SK-N-SH treated with all-trans-retinoic acid at 6 μM for 48 hours (cell line): ENCODE data around the gene CUL1.

ENCODE experiments used
- ARNTL ChIP-seq: fragments of 450-650 bp; formaldehyde crosslinking; IDR thresholded peaks from 2 replicates; pipeline ENCODE4 v1.5.0; 2020; ENCODE audit warnings: low read depth, mild to moderate bottlenecking, moderate library complexity, borderline replicate concordance
- CSDC2 ChIP-seq: fragments of 250-450 bp; sonication (Bioruptor Pico); IDR thresholded peaks from 2 replicates; pipeline ENCODE4 v1.5.0; 2020; ENCODE audit warnings: mild to moderate bottlenecking, moderate library complexity
- RARB ChIP-seq: fragments of 250-450 bp; sonication (Bioruptor Pico); IDR thresholded peaks from 2 replicates; pipeline ENCODE4 v1.8.0; 2021; ENCODE audit warnings: mild to moderate bottlenecking, moderate library complexity
- ZFP30 ChIP-seq: fragments of 450-650 bp; formaldehyde crosslinking; IDR thresholded peaks from 2 replicates; pipeline ENCODE4 v1.5.0; 2022; ENCODE audit warnings: mild to moderate bottlenecking, moderate library complexity
- ZNF565 ChIP-seq: fragments of 450-650 bp; formaldehyde crosslinking; conservative IDR thresholded peaks from 2 replicates; pipeline ENCODE4 v1.5.0; 2020; ENCODE audit warnings: low read depth, mild to moderate bottlenecking, moderate library complexity

DNA sequence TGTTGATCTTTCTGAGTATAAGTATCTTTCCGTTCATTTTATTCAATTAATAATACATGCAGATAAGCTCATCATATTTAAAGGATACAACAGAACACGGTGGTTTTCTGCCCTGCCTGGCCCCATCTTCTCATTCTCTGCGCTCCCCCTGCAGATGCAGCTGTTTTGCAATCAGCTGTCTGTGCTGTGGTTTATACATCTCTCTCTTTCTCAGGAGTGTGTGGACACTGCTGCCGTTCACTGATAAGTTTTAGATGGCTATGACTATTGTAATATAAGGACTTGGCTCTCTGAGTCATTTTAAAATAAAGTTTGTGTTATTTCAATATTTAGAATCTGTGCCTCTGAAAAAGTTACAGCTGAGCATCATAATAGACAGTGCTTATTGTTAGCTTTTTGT, 54.5 kb downstream of the CUL1 start:
- TF ChIP-seq RARB (CRISPR knock-in tag) (no peak), ARNTL (CRISPR knock-in tag) (no peak), ZFP30 (CRISPR knock-in tag) (no peak), ZNF565 (CRISPR knock-in tag) (no peak), CSDC2 (CRISPR knock-in tag) (no peak)
